Right kidney (tissue), 1 donor: ENCODE results near the gene SMYD4.
A peak's percentile ranks its signal among the peaks of the same experiment; 100 is the strongest.
"Not testable (repeated sequence)": the region's sequence is repeated elsewhere in the genome, so short reads cannot be mapped to it uniquely, and the experiment has no call there.

Source experiments
- DNase-seq: peaks from one replicate; pipeline ENCODE4 v3.0.0-alpha.2; 2016

SMYD4 gene

GRCh38 chr17:1755827-1756262 is 73.9 kb downstream of the SMYD4 start:
- DNase-seq: peak; percentile 60

- no peak for DNase-seq
Measured at GRCh38 chr17:1755252-1755826, 74.4 kb downstream of the SMYD4 start.

DNA sequence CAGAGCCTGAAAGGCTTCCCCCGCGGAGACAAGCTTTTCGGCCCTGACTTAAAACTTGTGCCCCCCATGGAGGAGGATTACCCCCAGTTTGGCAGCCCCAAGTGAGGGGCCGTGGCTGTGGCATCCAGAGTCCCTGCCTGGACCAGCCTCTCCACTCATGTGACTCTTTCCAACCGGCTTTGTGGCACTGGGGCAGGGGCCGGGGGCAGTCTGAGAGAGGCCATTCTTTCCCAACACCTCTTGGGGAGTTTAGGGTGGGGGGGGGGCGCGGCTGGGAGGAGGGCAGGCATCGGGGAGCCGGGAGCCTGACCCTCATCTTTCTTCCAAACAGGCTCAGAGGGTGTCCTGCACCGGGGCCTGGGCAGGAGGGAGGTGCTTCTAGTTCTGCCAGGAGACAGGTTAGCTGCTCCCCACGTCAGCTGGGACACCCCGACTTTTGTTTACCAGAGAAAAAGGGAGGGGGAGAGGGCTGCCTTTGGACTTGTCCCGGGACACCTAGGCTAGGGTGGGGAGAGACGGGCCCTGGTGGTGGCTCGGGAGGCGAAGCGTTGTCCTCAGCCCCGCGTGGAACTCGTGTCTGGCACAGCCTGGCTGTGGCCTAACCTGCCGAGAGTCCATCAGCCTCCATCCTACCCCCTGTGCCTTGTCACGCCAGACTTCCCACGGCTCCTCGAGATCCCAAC is 75.1 kb downstream of the SMYD4 start:
- DNase-seq: no peak

GRCh38 chr17:1753767-1754429 is 75.8 kb downstream of the SMYD4 start:
- no peak for DNase-seq

GRCh38 chr17:1752425-1753262 is 77.1 kb downstream of the SMYD4 start:
- no peak for DNase-seq

GRCh38 chr17:1750628-1751027 is 79.1 kb downstream of the SMYD4 start:
- no peak for DNase-seq

GRCh38 chr17:1746975-1747543 is 82.6 kb downstream of the SMYD4 start:
- DNase-seq: no peak

DNA sequence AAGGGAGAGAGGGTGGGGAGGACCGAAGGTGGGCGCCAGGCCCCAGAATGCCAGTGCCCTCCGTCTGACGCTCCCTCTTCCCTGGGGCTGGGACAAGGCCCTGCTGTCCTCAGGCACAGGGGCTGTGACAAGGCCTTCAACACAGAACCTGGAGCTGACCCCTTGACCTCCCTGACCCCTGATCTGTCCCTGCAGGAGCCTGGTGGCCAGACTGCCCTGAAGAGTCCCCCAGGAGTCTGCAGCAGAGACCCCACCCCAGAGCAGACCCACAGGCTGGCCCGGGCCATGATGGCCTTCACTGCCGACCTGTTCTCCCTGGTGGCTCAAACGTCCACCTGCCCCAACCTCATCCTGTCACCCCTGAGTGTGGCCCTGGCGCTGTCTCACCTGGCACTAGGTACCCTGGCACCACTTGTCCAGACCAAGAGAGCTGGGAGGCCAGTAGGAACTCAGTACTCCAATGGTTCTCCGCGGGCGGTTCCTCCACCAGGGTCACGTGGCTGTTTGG is 84.1 kb downstream of the SMYD4 start:
- DNase-seq: no peak

- DNase-seq: no peak
Measured at GRCh38 chr17:1744551-1745512, 84.9 kb downstream of the SMYD4 start.

GRCh38 chr17:1743088-1743439 is 86.6 kb downstream of the SMYD4 start:
- DNase-seq: no peak

DNA sequence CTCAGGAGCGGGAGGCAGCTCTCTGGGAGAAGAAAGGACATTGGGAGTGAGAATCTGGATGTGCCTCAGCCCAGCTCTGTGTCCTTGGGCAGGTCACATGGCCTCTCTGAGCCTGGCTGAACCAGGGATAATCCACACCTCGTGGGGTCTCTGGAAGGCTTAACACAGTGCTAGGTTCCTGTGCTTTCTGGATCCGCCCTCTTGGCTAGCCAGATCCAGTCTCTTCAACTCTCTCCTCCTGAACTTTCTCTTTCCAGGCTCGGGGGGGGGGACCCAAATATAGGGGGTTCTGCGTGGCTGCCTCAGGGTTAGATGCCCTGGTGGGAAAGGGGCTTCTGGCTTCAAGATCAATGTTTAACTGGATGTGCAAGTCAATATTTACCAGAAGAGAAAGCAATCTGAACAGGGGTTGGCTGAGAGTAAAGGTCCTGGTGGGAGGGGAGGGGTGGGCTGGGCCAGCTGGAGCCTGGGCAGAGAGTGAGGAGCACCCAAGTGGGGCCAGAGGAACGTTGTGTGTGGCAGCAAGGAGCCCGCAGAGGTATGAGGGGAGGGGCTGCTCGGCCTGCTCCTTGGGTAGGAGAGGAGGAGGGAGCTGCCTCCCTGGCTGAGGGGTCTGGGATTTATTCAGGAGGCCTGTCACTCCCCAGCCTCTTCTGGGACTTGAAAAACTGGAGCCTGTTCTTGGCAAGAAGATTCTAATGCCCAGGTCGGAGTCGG is 87.2 kb downstream of the SMYD4 start, which contains the start of gene SERPINF2:
TSS of gene SERPINF2 (plus strand) at position 501 of the 717 bp plus-strand sequence. CDS start 2,125 bp downstream, outside the sequence.
- DNase-seq: peak; percentile 52

DNA sequence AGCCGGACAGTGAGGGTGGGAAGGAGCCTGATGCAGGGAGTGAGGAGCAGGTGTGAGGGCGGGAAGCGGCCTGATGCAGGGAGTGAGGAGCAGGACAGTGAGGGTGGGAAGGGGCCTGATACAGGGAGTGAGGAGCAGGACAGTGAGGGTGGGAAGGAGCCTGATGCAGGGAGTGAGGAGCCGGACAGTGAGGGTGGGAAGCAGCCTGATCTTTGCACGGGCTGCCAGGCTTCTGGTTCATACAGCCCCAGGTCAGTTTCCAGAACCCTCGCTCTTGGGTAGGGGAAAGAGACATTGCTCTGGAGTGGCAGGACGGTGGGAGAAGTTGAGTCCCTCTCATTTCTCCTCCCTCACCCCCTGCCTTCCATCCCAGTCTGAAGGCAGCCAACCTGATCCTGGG is 87.8 kb downstream of the SMYD4 start:
- not testable (repeated sequence) for DNase-seq

DNA sequence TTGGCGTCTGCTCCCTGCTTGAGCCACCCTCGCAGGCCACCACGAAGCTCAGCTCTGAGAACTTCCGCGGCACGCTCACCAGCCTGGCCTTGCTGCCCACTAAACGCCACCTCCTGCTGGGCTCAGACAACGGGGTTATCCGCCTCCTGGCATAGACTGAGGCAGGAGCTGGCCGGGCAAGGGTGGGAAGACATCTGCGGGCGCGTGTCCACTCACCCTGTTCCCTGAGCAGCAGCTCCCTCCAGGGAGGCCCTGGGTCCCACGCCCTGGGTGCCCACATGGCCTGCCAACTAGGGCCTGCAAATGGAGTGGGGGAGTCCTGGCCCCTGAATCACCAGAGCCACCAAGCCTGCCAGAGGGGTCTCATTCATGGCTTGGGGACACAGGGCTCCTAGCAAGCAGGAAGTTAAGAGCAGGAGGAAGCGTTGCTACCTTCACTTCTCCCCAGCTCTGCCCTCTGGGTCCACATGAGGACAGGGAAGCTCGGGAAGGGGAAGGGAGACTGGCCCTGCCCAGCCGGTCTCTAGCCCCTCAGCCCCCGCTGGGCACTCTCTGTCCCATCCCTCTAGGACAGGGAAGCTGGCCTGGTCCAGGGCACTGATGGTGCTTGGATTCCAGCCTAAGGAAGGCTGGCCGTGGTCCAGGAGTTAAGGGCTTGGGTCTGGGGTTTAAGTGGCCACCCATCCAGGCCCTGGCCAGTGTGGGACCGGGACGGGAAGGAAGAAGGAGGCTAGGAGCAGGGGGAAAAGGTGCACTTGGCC is 92.0 kb downstream of the SMYD4 start:
- no peak for DNase-seq

- peak; percentile 64 for DNase-seq
Measured at GRCh38 chr17:1736348-1737281, 93.1 kb downstream of the SMYD4 start.

DNA sequence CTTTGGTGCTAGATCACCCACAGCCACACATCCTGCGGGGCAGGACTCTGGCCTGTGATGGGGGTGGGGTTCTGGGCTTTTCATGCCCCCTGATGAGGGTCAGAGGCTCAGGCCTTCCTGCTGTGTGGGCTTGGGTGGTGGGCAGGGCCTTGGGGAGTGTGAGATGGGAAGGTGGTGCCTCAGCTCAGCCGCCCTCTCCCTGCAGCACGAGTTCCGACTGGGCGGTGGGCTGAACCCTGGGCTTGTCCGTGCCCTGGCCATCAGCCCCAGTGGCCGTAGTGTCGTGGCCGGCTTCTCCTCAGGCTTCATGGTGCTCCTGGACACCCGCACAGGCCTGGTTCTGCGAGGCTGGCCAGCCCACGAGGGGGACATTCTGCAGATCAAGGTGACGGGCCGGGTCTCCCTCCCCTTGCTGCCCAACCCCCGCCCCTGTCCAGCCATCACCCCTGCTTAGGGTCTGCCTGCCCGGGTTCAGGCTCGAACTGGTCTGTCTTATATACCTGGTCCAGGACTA is 93.8 kb downstream of the SMYD4 start:
- no peak for DNase-seq

DNA sequence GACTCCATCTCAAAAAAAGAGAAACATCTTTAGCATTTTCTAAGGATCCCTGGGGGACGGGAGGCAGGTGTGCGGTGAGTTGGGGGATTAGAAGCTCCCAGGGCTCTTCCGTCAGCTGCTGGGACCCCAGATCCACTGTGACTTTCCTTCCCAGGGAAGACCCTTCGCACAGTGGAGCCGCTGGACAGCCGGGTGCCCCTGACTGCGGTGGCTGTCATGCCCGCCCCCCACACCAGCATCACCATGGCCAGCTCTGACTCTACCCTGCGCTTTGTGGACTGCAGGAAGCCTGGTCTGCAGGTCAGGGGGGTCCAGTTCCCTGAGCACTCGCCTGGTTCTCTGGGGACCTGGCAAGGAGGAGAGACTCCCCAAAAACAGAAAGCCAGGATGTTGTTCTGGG is 94.3 kb downstream of the SMYD4 start:
- no peak for DNase-seq

DNA sequence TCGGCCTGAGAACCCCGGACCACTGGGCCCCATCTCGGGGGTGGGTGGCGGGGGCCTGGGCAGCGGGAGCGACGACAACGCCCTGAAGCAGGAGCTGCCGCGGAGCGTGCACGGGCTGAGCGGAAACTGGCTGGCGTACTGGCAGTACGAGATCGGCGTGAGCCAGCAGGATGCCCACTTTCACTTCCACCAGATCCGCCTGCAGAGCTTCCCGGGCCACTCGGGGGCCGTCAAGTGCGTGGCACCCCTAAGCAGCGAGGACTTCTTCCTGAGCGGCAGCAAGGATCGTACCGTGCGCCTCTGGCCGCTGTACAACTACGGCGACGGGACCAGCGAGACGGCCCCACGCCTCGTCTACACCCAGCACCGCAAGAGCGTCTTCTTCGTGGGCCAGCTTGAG is 95.9 kb downstream of the SMYD4 start:
- DNase-seq: no peak

DNA sequence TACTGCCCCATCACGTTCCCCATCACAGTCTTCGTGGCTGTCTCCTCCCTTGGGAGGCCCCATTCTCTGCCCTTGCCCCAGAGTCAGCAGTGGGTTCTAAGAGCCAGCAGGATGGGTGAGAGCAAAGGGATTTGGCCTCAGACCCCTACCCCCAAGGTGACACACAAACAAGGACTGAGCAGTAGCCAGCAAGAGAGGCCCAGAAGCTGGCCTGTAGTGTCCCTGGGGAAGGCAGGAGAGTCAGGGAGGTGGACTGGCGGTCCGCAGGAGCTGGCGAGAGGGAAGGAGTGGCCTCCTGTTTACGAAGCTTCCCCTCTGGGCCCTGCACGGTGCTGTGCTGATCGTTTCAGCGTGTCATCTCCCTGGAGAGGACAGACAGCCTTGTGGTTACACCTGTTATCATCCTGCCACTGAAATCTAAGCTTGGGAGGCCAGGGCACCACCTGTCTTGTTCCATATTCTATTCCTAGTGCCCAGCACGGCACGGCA is 96.8 kb downstream of the SMYD4 start:
- no peak for DNase-seq
